MCF 10A (cell line): Measurements from ENCODE around the gene SF3B3. TPM values are rescaled to one million over a fixed set of nuclear protein-coding genes. Genes with fewer than 3 reads are reported as not detected.

Source experiments
- BruUV-seq: library from RNA; stranded (reverse); fragments of 400-500 nt; replicated peaks from 2 replicates; lab custom pipeline; 2021; lab: Mats Ljungman, UMichigan
- CTCF ChIA-PET: fragments of 300-600 bp; sonication (Branson Sonifier 250); formaldehyde crosslinking; extraction: SDS; loops from one replicate; lab custom pipeline; 2021; ENCODE audit warnings: antibody characterized with exemption, inconsistent platforms; lab: Yijun Ruan, JAX
- POLR2A ChIA-PET: fragments of 300-600, 350-650 bp; sonication (Branson Sonifier 250); formaldehyde crosslinking; extraction: SDS; loops from one replicate; lab custom pipeline; 2020; ENCODE audit warnings: antibody characterized with exemption, inconsistent platforms; lab: Yijun Ruan, JAX
- DNase-seq: peaks from one replicate; pipeline ENCODE4 v3.0.0-alpha.2; 2018; ENCODE audit not compliant: unreplicated experiment
- H3K27ac Mint-ChIP-seq: one replicate; pipeline ENCODE4 v1.8.0; 2022; ENCODE audit warnings: mild to moderate bottlenecking, low read depth, mixed read lengths; ENCODE audit not compliant: unreplicated experiment
- H3K27me3 Mint-ChIP-seq: one replicate; pipeline ENCODE4 v1.8.0; 2022; ENCODE audit warnings: mixed read lengths; ENCODE audit not compliant: insufficient read depth, unreplicated experiment
- H3K36me3 Mint-ChIP-seq: one replicate; pipeline ENCODE4 v1.8.0; 2022; ENCODE audit warnings: mild to moderate bottlenecking, moderate library complexity, mixed read lengths; ENCODE audit not compliant: insufficient read depth, unreplicated experiment
- H3K4me1 Mint-ChIP-seq: one replicate; pipeline ENCODE4 v1.8.0; 2022; ENCODE audit warnings: mixed read lengths; ENCODE audit not compliant: insufficient read depth, unreplicated experiment
- H3K4me3 Mint-ChIP-seq: one replicate; pipeline ENCODE4 v1.8.0; 2022; ENCODE audit warnings: mild to moderate bottlenecking, moderate library complexity, mixed read lengths; ENCODE audit not compliant: unreplicated experiment
- H3K9me3 Mint-ChIP-seq: one replicate; pipeline ENCODE4 v1.8.0; 2022; ENCODE audit warnings: mixed read lengths; ENCODE audit not compliant: unreplicated experiment
- intact Hi-C: fragments of 100-400 bp; cut with micrococcal nuclease; formaldehyde crosslinking; loops from 2 replicates; pipeline ENCODE4 v1.14.1; 2022
- total RNA-seq: library from RNA; stranded (reverse); gene quantifications from 2 replicates; pipeline ENCODE4 v1.2.3, GENCODE V29; 2022
- TF ChIP-seq, protein P1 (sequence below): fragments of 200-600 bp; IDR thresholded peaks from one replicate; pipeline ENCODE4 v1.8.0; 2022; ENCODE audit warnings: antibody characterized with exemption, mild to moderate bottlenecking; ENCODE audit not compliant: unreplicated experiment

The SF3B3 gene
- total RNA-seq, 1 experiment from 2014 or later, result 309 TPM

DNA sequence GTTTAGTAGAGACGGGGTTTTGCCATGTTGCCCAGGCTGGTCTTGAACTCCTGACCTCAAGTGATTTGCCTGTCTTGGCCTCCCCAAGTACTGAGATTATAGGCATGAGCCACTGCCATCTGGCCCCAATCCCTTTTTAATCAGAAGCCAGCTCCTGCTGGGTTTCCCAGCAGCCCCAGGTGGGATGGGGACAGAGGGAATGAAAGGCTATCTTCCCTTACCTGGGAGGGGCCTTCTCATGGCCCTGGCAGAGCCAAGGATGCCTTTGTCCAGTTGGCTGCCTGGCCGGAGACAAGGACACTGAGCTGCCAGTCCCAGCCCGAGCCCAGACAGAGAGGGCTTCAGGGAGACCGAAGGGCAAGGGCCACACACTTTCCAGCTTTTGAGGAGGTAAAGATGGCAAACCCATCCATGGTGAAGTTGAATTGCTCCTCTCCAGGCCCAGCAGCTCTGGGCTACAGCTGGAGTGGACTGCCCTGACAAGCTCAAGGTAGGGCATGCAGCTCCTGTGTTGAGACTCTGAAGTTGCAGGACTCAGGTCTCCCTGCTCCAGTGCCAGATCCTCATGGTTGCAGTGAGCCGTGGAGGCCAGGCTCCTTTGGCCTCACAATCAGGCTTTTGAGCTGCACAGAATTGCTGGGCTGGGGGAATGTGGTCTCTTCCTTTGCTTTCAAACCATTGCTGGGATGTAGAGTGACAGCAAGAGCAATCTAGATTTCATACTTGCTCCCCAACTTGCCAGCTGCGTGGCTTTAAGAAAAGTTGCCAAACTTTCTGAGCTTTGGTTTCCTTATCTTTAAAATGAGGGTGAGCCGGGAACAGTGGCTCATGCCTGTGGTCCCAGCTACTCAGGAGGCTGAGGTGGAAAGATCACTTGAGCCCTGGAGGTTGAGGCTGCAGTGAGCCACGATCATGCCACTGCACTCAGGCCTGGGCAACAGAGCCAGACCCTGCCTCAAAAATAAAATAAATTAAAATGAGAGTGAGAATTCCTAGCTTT, 78.3 kb downstream of the SF3B3 start:
- intact Hi-C loops, result no loop called here
- Mint-ChIP-seq H3K36me3 (peaks cover 3% of the 10 kb centered on the region), H3K4me3 (no peak overlapping the region), H3K27ac (no peak overlapping the region), H3K9me3 (no peaks in the 10 kb centered on the region), H3K27me3 (peaks cover 17% of the 10 kb centered on the region), H3K4me1 (no peaks in the 10 kb centered on the region)
- DNase-seq, result no peak
- TF ChIP-seq, protein P1, sequence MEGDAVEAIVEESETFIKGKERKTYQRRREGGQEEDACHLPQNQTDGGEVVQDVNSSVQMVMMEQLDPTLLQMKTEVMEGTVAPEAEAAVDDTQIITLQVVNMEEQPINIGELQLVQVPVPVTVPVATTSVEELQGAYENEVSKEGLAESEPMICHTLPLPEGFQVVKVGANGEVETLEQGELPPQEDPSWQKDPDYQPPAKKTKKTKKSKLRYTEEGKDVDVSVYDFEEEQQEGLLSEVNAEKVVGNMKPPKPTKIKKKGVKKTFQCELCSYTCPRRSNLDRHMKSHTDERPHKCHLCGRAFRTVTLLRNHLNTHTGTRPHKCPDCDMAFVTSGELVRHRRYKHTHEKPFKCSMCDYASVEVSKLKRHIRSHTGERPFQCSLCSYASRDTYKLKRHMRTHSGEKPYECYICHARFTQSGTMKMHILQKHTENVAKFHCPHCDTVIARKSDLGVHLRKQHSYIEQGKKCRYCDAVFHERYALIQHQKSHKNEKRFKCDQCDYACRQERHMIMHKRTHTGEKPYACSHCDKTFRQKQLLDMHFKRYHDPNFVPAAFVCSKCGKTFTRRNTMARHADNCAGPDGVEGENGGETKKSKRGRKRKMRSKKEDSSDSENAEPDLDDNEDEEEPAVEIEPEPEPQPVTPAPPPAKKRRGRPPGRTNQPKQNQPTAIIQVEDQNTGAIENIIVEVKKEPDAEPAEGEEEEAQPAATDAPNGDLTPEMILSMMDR, result no peak
- CTCF ChIA-PET, result no interaction called here
- POLR2A ChIA-PET, result interaction anchor here (0.6 to 1.0 kb wide), 2 partner anchors 13 to 33 kb away, joined by 3 read pairs; no protein-coding TSS in a partner anchor
- BruUV-seq, result no TSS peak

GRCh38 chr16:70602831-70603230, 79.2 kb downstream of the SF3B3 start:
- H3K36me3 Mint-ChIP-seq, result no peaks in the 10 kb centered on the region
- H3K4me3 Mint-ChIP-seq, result no peak overlapping the region
- ChIA-PET POLR2A (interaction anchor here (0.7 to 1.0 kb wide), 2 partner anchors 12 to 39 kb away, joined by 3 read pairs; no protein-coding TSS in a partner anchor), CTCF (no interaction called here)
- no TSS peak for BruUV-seq
- TF ChIP-seq, protein P1, result no peak
- no peak overlapping the region for H3K27ac Mint-ChIP-seq
- no peak for DNase-seq
- intact Hi-C loops, result no loop called here
- H3K9me3 Mint-ChIP-seq, result no peaks in the 10 kb centered on the region
- peaks cover 17% of the 10 kb centered on the region for H3K27me3 Mint-ChIP-seq
- H3K4me1 Mint-ChIP-seq, result no peaks in the 10 kb centered on the region

DNA sequence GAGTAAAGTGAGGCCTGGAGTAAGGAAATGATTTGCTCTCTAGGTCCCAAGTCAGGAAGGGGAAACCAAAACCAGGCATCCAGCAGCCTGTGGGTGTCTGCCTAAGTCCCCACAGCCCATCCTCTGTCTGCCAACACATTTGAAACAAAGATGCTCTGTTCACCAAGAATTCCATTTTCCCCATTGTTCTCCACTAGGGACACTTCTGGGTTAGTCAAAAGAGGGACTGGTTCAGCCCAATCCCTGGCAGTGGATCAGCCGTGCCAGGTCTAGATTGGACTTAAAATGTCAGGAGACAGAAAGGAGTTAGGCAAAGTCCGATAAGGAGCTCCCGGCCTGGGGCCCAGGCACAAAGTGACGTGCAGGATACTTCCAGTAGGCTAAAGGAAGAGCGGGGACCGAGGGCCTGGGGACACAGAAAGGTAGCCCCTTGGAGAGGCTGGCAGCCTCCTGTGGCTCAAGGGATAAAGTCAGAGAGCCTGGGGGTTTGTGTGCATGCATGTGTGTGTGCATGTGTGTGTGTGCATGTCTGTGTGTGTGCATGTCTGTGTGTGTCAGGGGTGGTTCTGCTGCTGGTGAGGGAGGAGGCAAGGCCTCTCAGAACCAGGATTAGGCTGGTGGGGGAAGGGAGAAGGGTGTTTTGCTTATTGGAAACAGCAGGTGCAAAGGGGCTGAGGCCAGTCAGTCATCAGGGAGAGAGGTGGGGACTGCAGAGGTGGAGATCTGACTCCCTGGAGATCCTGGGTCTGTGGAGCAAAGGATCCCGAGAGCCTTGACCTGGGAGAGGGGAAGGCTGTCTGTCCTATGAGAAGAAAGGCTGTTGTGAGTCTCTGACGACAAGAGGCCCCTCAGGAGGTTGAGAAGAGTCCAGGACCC, 81.0 kb downstream of the SF3B3 start:
- Mint-ChIP-seq H3K9me3 (no peaks in the 10 kb centered on the region), H3K4me1 (no peaks in the 10 kb centered on the region), H3K27me3 (peaks cover 16% of the 10 kb centered on the region), H3K27ac (no peak overlapping the region), H3K36me3 (no peaks in the 10 kb centered on the region), H3K4me3 (no peak overlapping the region)
- CTCF ChIA-PET, result no interaction called here
- POLR2A ChIA-PET, result no interaction called here
- DNase-seq, result no peak
- intact Hi-C loops, result no loop called here
- TF ChIP-seq, protein P1, result no peak
- no TSS peak for BruUV-seq

GRCh38 chr16:70605283-70605657, 81.7 kb downstream of the SF3B3 start:
- H3K9me3 Mint-ChIP-seq, result no peaks in the 10 kb centered on the region
- H3K4me3 Mint-ChIP-seq, result no peak overlapping the region
- ChIA-PET POLR2A (no interaction called here), CTCF (interaction anchor here (0.5 kb wide), 1 partner anchor 893 kb away, joined by 3 read pairs; no protein-coding TSS in a partner anchor)
- TF ChIP-seq, protein P1, result no peak
- peaks cover 10% of the 10 kb centered on the region for H3K27me3 Mint-ChIP-seq
- no peaks in the 10 kb centered on the region for H3K4me1 Mint-ChIP-seq
- H3K27ac Mint-ChIP-seq, result no peak overlapping the region
- no peak for DNase-seq
- H3K36me3 Mint-ChIP-seq, result no peaks in the 10 kb centered on the region
- intact Hi-C loops, result no loop called here
- BruUV-seq, result no TSS peak
